ENCODE data around the gene UBE2I. TPM values are rescaled to one million over a fixed set of nuclear protein-coding genes. Genes with fewer than 3 reads are reported as not detected.

The UBE2I gene
- total RNA-seq (10 to 100 TPM; 81.7 to 86.7 TPM), polyA plus RNA-seq (10 to 100 TPM; 35.7 to 63.1 TPM)
- long read RNA-seq, donor 1, transcript UBE2I-203 (7 exons, 2,976 nt): major isoform, 80 of 152 reads
- long read RNA-seq, donor 1, transcript UBE2I-212 (1 exons, 2,642 nt): minor isoform, 5 of 152 reads
- long read RNA-seq, donor 1, transcript UBE2I-208 (4 exons, 1,771 nt): minor isoform, 15 of 152 reads
- long read RNA-seq, donor 1, partial matches to known transcripts: 8 of 152 reads
- long read RNA-seq, donor 1, other reads (novel, unspliced or antisense): 37 of 152 reads
- long read RNA-seq, donor 2, transcript UBE2I-203 (7 exons, 2,976 nt): major isoform, 34 of 59 reads
- long read RNA-seq, donor 2, partial matches to known transcripts: 2 of 59 reads
- long read RNA-seq, donor 2, other reads (novel, unspliced or antisense): 16 of 59 reads

DNA sequence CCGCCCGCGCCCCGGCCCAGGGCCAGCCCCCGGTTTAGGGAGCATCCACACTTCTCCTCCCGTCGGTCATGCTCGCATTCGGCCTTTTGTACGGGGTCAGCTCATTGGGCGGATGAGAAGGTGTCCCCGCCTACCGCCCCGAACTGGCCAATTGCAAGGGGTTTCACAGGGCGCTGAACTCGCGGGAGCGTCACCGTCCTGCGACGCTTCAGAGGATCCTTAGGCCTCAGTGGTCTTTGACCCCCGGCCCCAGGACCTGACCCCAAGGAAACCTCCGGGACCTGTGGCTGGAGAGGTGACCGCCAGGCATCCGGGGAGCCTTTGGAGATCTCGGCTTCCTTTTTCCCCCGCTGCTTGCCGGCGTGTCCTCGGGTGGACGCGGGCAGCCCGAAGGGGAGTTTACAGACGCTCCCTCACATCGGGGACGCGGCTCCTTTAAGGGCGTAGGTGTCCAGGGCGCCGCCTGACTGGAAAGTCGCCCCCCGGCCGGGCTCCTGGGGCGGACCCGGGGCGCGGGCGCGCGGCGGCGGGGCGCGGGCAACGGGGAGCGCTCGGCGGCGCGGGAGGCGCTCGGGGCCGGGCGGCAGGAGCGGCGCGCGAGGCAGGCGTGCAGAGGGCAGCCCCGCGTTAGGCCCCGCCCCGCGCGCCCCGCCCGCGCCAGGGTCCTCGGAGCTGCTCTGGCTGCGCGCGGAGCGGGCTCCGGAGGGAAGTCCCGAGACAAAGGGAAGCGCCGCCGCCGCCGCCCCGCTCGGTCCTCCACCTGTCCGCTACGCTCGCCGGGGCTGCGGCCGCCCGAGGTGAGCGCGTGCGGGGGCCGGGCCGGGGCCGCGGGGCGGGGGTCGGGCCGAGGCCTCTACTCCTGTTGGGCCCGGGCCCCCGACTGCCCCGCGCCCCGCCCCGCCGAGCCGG, at the start of gene UBE2I:
Gene UBE2I (plus strand): TSS at position 660 of the 909 bp plus-strand sequence. CDS start 4,395 bp downstream, outside the sequence.
- H3K27ac ChIP-seq (ENCODE audit: low read depth in 1 of 2, low read length in 2 of 2): peak within 1 kb of the TSS; percentile 51 to 97
- ATAC-seq (ENCODE audit: low FRiP score) (peak; percentile 96), DNase-seq (peak; percentile 97 to 99)
- 1% methylated on average over 72 to 117 of the region's 117 CpGs for WGBS, 2 donors
- H3K4me3 ChIP-seq (ENCODE audit: low read length in 2 of 2): peak within 1 kb of the TSS; percentile 89 to 94
- no peaks in the 10 kb centered on the region for H3K27me3 ChIP-seq (ENCODE audit: control insufficient read depth in 1 of 2, insufficient read depth in 2 of 2, low read length in 1 of 2)
- H3K9me3 ChIP-seq (ENCODE audit: control insufficient read depth, low read length): no peaks in the 10 kb centered on the region
- intact Hi-C loops (cut with DNase I): loop anchor here (5.0 to 10.0 kb wide), 2 partner anchors 106 to 473 kb away; partner anchors contain the start of genes NUBP2 (in 1 of the 2), SPSB3 (in 1 of the 2) and UNKL (in 1 of the 2)
- H3K4me1 ChIP-seq (ENCODE audit: control insufficient read depth in 1 of 2, insufficient read depth in 2 of 2, low read length in 2 of 2): peaks cover 0 to 2% of the 10 kb centered on the region in 2 donors
- H3K36me3 ChIP-seq (ENCODE audit: control insufficient read depth in 1 of 2, insufficient read depth in 2 of 2, low read length in 1 of 2): no peaks in the 10 kb centered on the region

DNA sequence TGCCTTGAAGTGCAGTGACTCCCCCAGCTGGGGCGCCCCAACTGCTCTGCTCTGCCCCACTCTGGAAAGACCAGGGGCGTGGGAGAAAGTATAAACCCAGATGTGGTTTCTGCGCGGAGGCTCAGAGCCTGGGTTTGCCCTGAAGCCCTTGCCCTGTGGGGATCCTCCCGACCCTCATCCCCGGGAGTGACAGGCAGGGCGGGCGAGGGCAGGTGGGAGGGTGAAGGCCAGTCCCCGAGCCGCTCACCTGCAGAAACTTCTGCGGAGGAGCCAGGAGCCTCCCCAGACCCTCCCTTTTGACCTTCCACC, 49.7 kb upstream of the UBE2I start:
- no peaks in the 10 kb centered on the region for H3K27me3 ChIP-seq (ENCODE audit: control insufficient read depth in 1 of 2, insufficient read depth in 2 of 2, low read length in 1 of 2)
- WGBS, 2 donors: 22 to 29% methylated on average over 11 of the region's 11 CpGs
- no peaks in the 10 kb centered on the region for H3K4me1 ChIP-seq (ENCODE audit: control insufficient read depth in 1 of 2, insufficient read depth in 2 of 2, low read length in 2 of 2)
- DNase-seq: no peak
- ATAC-seq (ENCODE audit: low FRiP score): no peak
- intact Hi-C loops (cut with DNase I): loop anchor here in 1 of 2 donors (10.0 kb wide), 1 partner anchor 45 kb away; no protein-coding TSS in a partner anchor
- H3K36me3 ChIP-seq (ENCODE audit: control insufficient read depth in 1 of 2, insufficient read depth in 2 of 2, low read length in 1 of 2): no peaks in the 10 kb centered on the region
- no peaks in the 10 kb centered on the region for H3K9me3 ChIP-seq (ENCODE audit: control insufficient read depth, low read length)
- no peak overlapping the region for H3K4me3 ChIP-seq (ENCODE audit: low read length in 2 of 2)
- H3K27ac ChIP-seq (ENCODE audit: low read depth in 1 of 2, low read length in 2 of 2): no peak overlapping the region

DNA sequence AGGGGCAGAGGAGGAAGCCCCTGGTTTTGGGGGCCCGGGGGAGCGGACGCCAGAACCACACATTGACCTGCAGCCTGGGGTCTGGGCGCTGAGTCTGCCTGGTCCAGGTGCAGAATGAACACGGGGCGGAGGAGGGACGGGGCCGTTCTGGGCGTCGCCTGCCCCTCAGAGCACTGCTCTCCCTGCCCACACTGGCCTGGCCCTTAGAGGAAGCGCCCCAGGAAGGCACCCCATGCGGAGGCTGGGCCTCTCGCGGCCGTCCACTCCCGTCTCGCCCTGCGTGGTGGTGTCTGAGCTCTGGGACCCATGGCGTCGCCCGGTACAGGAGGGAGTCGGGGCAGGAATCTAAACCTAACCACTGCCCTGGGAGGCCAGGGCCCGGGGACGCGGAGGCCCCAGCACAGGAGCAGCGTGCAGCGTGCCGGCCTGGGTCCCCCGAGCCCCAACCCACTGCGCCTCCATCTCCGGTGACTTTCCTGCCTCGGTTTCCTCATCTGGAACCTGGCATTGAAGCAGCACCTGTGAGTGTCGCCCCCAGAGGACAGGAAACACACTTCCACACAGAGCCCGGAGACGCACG, 49.2 kb upstream of the UBE2I start:
- ATAC-seq (ENCODE audit: low FRiP score): no peak
- no peak for DNase-seq
- H3K9me3 ChIP-seq (ENCODE audit: control insufficient read depth, low read length): no peaks in the 10 kb centered on the region
- intact Hi-C loops (cut with DNase I): loop anchor here in 1 of 2 donors (10.0 kb wide), 1 partner anchor 45 kb away; no protein-coding TSS in a partner anchor
- no peak overlapping the region for H3K4me3 ChIP-seq (ENCODE audit: low read length in 2 of 2)
- H3K36me3 ChIP-seq (ENCODE audit: control insufficient read depth in 1 of 2, insufficient read depth in 2 of 2, low read length in 1 of 2): no peaks in the 10 kb centered on the region
- WGBS, 2 donors: 67 to 71% methylated on average over 34 to 36 of the region's 36 CpGs
- H3K4me1 ChIP-seq (ENCODE audit: control insufficient read depth in 1 of 2, insufficient read depth in 2 of 2, low read length in 2 of 2): no peaks in the 10 kb centered on the region
- no peaks in the 10 kb centered on the region for H3K27me3 ChIP-seq (ENCODE audit: control insufficient read depth in 1 of 2, insufficient read depth in 2 of 2, low read length in 1 of 2)
- no peak overlapping the region for H3K27ac ChIP-seq (ENCODE audit: low read depth in 1 of 2, low read length in 2 of 2)

DNA sequence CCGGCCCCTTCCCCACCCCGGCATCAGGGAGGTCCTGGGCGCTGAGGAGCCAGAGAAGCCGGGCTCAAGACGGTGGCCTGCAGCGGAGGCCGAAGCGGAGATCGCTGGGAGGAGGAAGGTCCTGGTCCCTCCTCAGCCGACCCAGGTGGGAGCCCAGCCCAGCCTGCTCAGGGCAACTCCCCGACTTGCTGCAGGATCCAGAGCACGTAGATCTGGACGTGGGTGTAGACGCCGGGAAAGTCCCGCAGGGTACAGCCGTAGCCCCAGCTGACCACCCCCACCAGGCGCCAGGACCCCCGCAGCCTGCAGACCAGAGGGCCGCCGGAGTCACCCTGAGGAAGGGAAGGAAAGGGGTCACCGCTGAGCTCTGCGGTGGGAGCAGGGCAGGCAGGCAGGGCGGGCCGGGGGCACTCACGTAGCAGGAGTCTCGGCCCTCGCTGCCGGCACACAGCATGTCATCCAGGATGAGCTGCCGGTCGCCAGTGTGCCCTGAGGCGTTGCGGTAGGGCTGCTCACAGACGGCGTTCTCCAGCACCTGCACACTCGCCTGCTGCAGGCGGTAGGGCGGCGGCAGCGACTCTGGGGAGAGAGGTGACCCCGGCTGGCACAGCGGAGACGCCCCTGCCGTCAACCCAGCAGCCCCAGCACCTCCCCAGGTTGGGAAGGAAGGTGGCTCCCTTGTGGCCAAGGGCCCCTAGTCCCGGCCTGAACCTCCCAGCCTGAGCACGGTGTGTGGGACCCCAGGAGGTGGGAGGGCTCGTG, 48.1 kb upstream of the UBE2I start:
- H3K9me3 ChIP-seq (ENCODE audit: control insufficient read depth, low read length): no peaks in the 10 kb centered on the region
- H3K27ac ChIP-seq (ENCODE audit: low read depth in 1 of 2, low read length in 2 of 2): no peak overlapping the region
- intact Hi-C loops (cut with DNase I): loop anchor here in 1 of 2 donors (10.0 kb wide), 1 partner anchor 47 kb away; no protein-coding TSS in a partner anchor
- ATAC-seq (ENCODE audit: low FRiP score) (no peak), DNase-seq (no peak)
- no peaks in the 10 kb centered on the region for H3K36me3 ChIP-seq (ENCODE audit: control insufficient read depth in 1 of 2, insufficient read depth in 2 of 2, low read length in 1 of 2)
- 10 to 12% methylated on average over 47 of the region's 47 CpGs for WGBS, 2 donors
- no peaks in the 10 kb centered on the region for H3K27me3 ChIP-seq (ENCODE audit: control insufficient read depth in 1 of 2, insufficient read depth in 2 of 2, low read length in 1 of 2)
- H3K4me1 ChIP-seq (ENCODE audit: control insufficient read depth in 1 of 2, insufficient read depth in 2 of 2, low read length in 2 of 2): no peaks in the 10 kb centered on the region
- no peak overlapping the region for H3K4me3 ChIP-seq (ENCODE audit: low read length in 2 of 2)

DNA sequence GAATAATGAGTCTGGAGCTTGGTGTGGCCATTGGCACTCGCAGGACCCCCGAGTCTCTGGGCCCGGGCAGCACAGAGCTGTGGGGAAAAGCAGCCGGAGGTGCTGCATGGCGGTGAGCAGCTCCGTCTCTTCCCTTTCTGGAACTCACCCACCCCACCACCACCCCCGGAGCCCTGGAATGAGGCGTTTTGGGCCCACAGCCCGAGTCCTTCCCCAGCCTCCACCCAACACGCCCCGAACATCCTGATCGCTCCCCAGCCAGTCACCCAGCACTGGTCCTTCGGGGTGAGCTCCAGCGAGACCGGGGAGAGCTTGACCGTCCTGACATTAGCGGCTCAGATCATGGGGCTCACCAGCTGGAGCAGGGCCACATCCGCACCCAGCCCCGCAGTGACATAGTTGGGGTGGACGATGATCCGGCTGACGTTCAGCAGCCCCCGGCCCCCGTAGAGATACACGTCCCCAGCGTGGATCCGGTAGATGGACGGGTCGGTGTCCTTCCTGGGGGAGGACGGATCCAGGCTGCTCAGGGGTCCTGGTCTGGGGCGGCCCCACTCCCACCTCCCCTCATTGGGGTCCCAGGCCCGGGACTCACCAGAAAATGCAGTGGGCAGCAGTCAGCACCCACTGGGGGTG, 47.1 kb upstream of the UBE2I start:
- Histone ChIP-seq H3K27ac (ENCODE audit: low read depth in 1 of 2, low read length in 2 of 2) (no peak overlapping the region), H3K27me3 (ENCODE audit: control insufficient read depth in 1 of 2, insufficient read depth in 2 of 2, low read length in 1 of 2) (no peaks in the 10 kb centered on the region), H3K4me3 (ENCODE audit: low read length in 2 of 2) (no peak overlapping the region), H3K9me3 (ENCODE audit: control insufficient read depth, low read length) (no peaks in the 10 kb centered on the region), H3K4me1 (ENCODE audit: control insufficient read depth in 1 of 2, insufficient read depth in 2 of 2, low read length in 2 of 2) (no peaks in the 10 kb centered on the region), H3K36me3 (ENCODE audit: control insufficient read depth in 1 of 2, insufficient read depth in 2 of 2, low read length in 1 of 2) (no peaks in the 10 kb centered on the region)
- DNase-seq (no peak), ATAC-seq (ENCODE audit: low FRiP score) (no peak)
- 75 to 78% methylated on average over 32 of the region's 32 CpGs for WGBS, 2 donors
- intact Hi-C loops (cut with DNase I): loop anchor here in 1 of 2 donors (10.0 kb wide), 1 partner anchor 48 kb away; no protein-coding TSS in a partner anchor

DNA sequence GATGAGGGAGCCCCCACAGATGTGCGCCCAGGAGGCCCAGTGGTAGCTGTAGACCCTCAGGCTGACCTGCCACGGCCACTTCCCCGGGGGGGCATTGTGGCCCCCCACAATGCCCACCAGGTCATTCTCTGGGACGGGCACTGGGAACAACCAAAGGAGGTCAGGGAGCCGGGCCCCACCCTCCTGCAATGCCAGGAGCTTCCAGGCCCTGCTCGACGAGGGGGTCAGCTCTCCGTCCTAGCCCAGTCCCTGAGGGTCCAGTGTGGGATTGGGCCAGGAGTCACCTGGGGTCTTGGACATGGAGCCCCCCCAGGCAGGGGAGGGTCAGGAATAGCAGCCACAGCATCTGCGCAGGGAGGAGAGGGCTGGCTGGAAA, 46.6 kb upstream of the UBE2I start:
- Histone ChIP-seq H3K27ac (ENCODE audit: low read depth in 1 of 2, low read length in 2 of 2) (no peak overlapping the region), H3K4me3 (ENCODE audit: low read length in 2 of 2) (no peak overlapping the region), H3K9me3 (ENCODE audit: control insufficient read depth, low read length) (no peaks in the 10 kb centered on the region), H3K27me3 (ENCODE audit: control insufficient read depth in 1 of 2, insufficient read depth in 2 of 2, low read length in 1 of 2) (no peaks in the 10 kb centered on the region), H3K4me1 (ENCODE audit: control insufficient read depth in 1 of 2, insufficient read depth in 2 of 2, low read length in 2 of 2) (no peaks in the 10 kb centered on the region), H3K36me3 (ENCODE audit: control insufficient read depth in 1 of 2, insufficient read depth in 2 of 2, low read length in 1 of 2) (no peaks in the 10 kb centered on the region)
- DNase-seq (no peak), ATAC-seq (ENCODE audit: low FRiP score) (no peak)
- WGBS, 2 donors: 80 to 81% methylated on average over 8 to 9 of the region's 9 CpGs
- intact Hi-C loops (cut with DNase I): loop anchor here in 1 of 2 donors (10.0 kb wide), 1 partner anchor 48 kb away; no protein-coding TSS in a partner anchor

DNA sequence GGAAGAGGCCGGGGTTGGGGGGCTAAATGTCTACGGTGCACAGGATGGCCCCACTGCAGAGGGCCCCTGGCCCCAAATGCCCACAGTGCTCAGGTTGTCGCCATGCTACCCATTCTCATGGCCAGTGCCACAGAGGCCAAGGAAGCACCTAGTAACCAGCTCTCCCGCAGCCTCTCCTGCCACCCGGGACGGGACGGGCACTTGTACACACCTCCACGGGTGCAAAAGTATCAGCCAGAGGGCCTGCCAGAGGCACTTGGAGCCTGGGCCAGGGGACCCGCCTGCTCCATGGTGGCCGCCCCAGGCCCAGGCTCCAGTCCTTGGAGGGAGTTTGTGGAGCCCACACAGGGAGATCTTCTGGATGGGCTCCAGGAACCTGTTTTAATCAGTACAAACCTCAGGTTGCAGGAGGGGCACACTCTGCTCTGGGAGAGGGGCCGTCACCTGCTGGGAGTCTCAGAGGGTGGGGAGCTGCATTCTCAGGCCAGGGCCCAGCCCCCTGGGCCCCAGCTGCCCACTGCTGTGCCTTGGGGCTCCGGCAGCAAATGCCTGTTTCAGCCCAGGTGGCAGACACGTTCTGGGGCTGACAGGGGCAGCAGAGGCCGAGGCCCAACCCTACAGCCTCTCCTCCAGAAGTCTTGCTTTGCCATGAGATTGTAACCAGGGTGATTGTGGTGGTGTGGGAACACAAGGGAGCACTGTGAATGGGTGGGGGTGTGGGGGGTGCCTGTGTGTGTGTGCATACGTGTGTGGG, 45.7 kb upstream of the UBE2I start:
- H3K27ac ChIP-seq (ENCODE audit: low read depth in 1 of 2, low read length in 2 of 2): no peak overlapping the region
- DNase-seq (no peak), ATAC-seq (ENCODE audit: low FRiP score) (no peak)
- no peaks in the 10 kb centered on the region for H3K9me3 ChIP-seq (ENCODE audit: control insufficient read depth, low read length)
- H3K4me1 ChIP-seq (ENCODE audit: control insufficient read depth in 1 of 2, insufficient read depth in 2 of 2, low read length in 2 of 2): no peaks in the 10 kb centered on the region
- no peaks in the 10 kb centered on the region for H3K27me3 ChIP-seq (ENCODE audit: control insufficient read depth in 1 of 2, insufficient read depth in 2 of 2, low read length in 1 of 2)
- H3K36me3 ChIP-seq (ENCODE audit: control insufficient read depth in 1 of 2, insufficient read depth in 2 of 2, low read length in 1 of 2): no peaks in the 10 kb centered on the region
- no peak overlapping the region for H3K4me3 ChIP-seq (ENCODE audit: low read length in 2 of 2)
- intact Hi-C loops (cut with DNase I): loop anchor here in 1 of 2 donors (10.0 kb wide), 1 partner anchor 49 kb away; no protein-coding TSS in a partner anchor
- WGBS, 2 donors: 60 to 65% methylated on average over 15 of the region's 15 CpGs

Measured in aorta (tissue), 5 donors.